GM12892 (cell line): Measurements from ENCODE around the gene SEL1L3.

ENCODE experiments used
- DNase-seq: peaks from one replicate; pipeline ENCODE4 v3.0.0; 2011; ENCODE audit not compliant: insufficient read length
- FAIRE-seq: peaks from 2 replicates; lab custom pipeline; 2011; peaks lifted over from hg19 to GRCh38; lab: Jason Lieb, UNC
- POLR2A ChIP-seq: IDR thresholded peaks from 2 replicates; pipeline ENCODE4 v1.6.1; 2011; ENCODE audit warnings: low read depth, low read length, control low read depth
- POLR2AphosphoS5 ChIP-seq: IDR thresholded peaks from 2 replicates; pipeline ENCODE4 v1.6.1; 2011; ENCODE audit warnings: low read depth, low read length, control low read depth
- TAF1 ChIP-seq: IDR thresholded peaks from 2 replicates; pipeline ENCODE4 v1.6.1; 2011; ENCODE audit warnings: low read depth, mild to moderate bottlenecking, control low read depth, low read length, borderline replicate concordance

The SEL1L3 gene

DNA sequence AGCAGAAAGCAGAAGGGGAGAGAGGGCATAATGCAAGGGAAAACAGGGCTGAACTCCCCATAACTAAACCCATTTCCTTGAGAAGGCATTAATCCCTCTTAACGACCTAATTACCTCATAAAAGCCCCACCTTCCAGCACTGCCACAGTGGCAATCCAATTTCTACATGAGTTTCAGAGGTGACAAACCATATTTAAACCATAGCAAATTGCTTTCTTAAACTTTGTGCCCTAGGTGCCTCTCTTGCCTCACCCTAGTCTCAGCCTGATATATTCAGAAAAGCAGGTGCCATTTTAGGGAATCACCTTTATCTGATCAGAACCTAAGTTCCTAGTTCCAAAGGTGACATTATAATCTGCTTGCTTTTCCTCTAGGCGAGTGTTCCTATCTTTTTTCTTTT, 158.3 kb downstream of the SEL1L3 start:
- DNase-seq = no peak
- FAIRE-seq = no peak

DNA sequence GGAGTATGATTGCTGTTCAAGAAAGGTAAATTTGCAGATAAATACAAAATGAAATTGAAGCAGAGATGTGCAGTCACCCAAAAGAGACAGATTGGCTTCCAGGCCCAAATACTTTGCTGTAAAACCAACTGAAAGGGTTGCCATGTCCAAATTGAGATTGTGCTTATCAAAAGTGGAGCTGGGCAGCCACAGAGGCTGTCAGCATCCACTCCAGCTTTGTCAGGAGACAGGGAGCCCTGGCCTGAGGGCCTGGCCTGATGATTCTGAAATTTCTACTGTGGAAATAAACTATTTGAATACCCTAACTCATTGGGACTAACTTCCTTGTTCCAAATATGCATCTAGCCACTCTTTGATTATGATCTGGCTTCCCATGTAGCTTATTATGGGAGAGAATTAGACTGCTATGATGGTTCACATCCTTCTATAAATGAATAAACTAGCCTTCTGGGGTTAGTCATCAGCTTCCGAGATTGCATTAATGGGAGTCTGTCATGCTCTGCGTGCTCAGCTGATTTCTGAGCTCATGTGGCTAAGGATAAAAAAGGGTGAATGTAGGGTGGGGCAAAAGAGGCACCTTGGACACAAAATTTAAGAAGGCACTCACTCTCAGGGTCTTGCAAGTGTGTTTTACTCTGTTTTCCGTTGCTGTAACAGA, 158.9 kb downstream of the SEL1L3 start:
- TF ChIP-seq TAF1 (no peak), POLR2A (no peak), POLR2AphosphoS5 (no peak)
- FAIRE-seq (no peak), DNase-seq (no peak)

More for the DNA sequence above, 158.3 kb downstream of the SEL1L3 start:
- TF ChIP-seq POLR2A (no peak), TAF1 (no peak), POLR2AphosphoS5 (no peak)

DNA sequence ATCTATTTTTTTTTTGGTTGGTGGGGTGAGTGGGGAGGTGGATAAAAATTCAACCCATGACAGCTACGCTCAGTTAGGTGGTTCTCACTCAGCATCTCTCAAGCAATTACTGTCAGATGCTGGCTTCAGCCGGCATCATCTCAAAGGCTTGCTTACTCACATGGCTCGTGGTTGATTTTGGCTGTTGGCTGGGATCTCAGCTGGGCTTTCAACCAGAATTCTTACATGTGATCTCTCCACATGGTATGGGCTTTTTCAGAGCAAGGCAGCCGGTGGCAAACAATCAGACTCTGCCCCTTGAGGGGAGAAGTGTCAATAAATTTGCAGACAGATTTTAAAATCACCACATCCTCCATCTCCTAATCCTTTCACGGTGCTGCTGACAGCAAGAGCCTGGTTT, 159.9 kb downstream of the SEL1L3 start:
- TF ChIP-seq POLR2AphosphoS5 (no peak), TAF1 (no peak), POLR2A (no peak)
- DNase-seq = no peak
- no peak for FAIRE-seq

DNA sequence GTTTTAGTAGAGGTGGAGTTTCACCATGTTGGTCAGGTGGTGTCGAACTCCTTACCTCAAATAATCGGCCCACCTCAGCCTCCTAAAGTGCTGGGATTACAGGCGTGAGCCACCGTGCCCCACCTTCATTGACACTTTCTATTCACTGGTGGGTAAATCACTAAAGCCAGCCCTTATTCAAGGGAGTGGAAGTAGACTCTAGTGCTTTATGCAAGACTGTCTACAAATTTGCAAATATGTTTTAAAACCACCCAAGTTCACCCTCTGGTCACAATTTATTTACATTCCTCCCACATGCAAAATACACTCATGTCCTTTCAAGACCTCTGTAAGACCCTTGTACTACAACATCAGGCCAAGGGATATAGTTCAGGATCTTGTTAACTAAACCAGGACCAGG, 162.1 kb downstream of the SEL1L3 start:
- no peak for TF ChIP-seq TAF1
- no peak for TF ChIP-seq POLR2AphosphoS5
- TF ChIP-seq POLR2A = no peak
- DNase-seq = no peak
- no peak for FAIRE-seq

DNA sequence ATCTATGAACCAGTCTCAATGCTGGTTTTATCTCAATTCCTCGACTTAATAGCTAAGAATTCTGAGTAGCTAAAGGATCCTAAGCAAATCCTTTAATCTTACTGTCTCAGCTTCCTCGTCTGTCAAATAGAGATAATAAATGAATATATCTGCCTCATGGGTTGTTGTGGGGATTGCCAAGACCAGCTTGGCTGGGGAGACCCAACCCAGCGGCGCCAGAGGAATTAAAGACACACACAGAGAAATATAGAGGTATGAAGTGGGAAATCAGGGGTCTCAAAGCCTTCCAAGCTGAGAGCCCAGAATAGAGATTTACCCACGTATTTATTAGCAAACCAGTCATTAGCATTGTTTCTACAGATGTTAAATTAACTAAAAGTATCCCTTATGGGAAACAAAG, 165.3 kb downstream of the SEL1L3 start:
- DNase-seq (no peak), FAIRE-seq (no peak)
- TF ChIP-seq POLR2AphosphoS5 (no peak), POLR2A (no peak), TAF1 (no peak)
